VCaP (cell line): ENCODE measurements around the gene ATP1A2.
"Not testable (repeated sequence)": the region's sequence is repeated elsewhere in the genome, so short reads cannot be mapped to it uniquely, and the experiment has no call there.

ENCODE experiments used
- H3K27ac ChIP-seq: fragments of 450-650 bp; 2 replicates; pipeline ENCODE4 v1.5.1; 2017
- CTCF ChIP-seq: fragments of 450-650 bp; conservative IDR thresholded peaks from 2 replicates; pipeline ENCODE4 v1.5.1; 2017; ENCODE audit warnings: mild to moderate bottlenecking, moderate library complexity

Gene ATP1A2

DNA sequence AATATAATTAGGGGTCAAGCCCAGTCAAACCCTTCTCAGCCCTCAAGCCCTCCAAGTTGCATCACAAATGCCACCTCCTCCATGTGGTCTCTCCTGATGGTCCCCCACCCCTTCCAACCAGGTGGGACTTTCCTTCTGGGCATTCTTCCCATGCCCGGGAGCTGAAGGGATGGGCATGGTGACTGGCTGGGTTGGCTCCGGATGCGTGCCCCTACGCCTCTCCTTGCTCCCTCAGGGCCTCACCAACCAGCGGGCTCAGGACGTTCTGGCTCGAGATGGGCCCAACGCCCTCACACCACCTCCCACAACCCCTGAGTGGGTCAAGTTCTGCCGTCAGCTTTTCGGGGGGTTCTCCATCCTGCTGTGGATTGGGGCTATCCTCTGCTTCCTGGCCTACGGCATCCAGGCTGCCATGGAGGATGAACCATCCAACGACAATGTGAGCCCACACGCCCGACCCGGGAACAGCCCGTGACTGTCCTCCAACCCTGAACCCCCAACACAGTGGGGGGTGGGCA is 7.5 kb downstream of the ATP1A2 start:
- H3K27ac ChIP-seq = no peak overlapping the region
- TF ChIP-seq CTCF = no peak

DNA sequence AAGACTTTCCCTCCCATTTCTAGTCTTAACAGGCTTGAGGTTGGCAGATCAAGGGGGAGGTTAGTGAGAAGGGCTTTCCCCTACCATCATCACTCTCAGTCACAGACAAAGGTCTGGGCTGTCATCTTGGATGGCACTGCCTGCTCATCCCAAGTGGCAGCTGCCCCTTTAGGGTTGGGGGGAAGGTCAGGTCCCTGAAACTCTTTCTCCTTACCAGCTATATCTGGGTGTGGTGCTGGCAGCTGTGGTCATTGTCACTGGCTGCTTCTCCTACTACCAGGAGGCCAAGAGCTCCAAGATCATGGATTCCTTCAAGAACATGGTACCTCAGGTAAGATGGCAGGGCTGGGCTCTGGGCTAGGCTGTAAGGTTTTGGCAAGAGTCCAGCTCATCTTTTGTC is 8.2 kb downstream of the ATP1A2 start:
- no peak overlapping the region for H3K27ac ChIP-seq
- TF ChIP-seq CTCF = no peak

DNA sequence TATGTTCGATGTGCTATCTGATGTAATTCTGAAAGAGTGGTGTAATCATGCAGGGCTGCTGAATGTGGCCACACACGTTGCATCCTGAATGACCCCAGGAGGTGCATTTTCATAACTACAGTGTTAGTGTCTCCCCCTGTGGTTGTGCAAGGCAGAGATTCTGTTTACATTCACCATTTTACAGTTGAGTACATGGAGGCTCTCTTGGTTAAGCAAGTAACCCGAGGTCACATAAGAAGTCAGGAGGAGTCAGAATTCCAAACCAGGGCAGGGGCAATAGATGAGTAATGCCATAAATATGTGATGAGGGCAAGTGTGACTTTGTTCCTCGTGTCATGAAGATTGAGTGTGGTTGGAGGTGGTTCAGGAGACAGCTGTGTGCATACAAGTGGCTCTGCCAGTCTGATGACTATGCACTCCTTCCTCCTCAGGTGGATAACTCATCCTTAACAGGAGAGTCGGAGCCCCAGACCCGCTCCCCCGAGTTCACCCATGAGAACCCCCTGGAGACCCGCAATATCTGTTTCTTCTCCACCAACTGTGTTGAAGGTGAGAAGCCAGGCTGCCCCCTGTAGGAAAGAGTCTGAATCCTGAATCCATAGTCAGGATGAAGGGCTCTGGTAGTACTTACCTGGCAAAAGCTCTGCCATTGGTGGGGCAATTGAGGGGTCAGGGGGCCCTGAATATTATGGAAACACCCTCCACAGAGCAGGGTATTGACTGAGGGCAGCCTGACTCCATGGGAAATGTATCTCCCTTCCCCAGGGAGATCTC is 9.3 kb downstream of the ATP1A2 start:
- H3K27ac ChIP-seq = no peak overlapping the region
- no peak for TF ChIP-seq CTCF

DNA sequence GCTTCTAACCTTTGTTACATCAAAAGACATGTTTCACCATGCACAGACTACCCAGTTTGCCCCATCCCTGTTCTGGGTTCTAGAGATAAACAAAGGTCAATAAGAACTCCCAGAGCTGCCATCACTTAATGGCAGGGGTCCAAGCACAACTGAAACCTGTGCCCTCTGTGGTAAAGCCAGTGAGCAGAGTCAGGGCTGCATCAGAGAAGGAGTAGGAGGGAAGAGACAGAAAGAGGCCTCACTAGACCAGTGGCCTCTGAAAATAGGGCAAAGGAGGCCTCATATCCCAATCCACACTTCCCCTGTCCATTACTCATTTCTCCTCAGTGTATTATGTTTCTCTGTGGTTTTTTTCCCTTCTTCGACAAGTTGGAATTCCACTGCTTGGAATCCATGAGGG is 10.2 kb downstream of the ATP1A2 start:
- no peak for TF ChIP-seq CTCF
- H3K27ac ChIP-seq = no peak overlapping the region

DNA sequence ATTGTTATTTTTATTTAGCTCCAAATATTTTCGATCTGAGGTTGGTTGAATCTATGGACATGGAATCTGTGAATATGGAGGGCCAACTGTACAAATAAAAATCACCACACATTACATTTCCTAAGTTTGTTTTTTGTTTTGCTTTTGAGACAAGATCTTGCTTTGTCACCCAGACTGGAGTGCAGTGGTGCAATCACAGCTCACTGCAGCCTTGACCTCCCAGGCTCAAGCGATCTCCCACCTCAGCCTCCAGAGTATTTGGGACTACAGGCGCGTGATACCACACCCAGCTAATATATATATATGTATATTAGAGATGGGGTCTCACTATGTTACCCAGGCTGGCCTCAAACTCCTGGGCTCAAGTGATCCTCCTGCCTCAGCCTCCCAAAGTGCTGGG is 10.8 kb downstream of the ATP1A2 start:
- not testable (repeated sequence) for H3K27ac ChIP-seq

DNA sequence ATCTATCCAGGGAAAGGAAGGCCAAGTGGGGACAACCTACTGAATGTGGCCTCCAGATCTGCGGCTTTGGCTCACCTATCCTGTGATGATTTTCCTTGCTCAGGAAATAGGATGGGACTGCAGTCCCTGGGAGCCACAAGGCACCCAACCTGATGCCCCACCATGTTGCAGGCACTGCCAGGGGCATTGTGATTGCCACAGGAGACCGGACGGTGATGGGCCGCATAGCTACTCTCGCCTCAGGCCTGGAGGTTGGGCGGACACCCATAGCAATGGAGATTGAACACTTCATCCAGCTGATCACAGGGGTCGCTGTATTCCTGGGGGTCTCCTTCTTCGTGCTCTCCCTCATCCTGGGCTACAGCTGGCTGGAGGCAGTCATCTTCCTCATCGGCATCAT is 11.8 kb downstream of the ATP1A2 start:
- no peak for TF ChIP-seq CTCF
- no peak overlapping the region for H3K27ac ChIP-seq

DNA sequence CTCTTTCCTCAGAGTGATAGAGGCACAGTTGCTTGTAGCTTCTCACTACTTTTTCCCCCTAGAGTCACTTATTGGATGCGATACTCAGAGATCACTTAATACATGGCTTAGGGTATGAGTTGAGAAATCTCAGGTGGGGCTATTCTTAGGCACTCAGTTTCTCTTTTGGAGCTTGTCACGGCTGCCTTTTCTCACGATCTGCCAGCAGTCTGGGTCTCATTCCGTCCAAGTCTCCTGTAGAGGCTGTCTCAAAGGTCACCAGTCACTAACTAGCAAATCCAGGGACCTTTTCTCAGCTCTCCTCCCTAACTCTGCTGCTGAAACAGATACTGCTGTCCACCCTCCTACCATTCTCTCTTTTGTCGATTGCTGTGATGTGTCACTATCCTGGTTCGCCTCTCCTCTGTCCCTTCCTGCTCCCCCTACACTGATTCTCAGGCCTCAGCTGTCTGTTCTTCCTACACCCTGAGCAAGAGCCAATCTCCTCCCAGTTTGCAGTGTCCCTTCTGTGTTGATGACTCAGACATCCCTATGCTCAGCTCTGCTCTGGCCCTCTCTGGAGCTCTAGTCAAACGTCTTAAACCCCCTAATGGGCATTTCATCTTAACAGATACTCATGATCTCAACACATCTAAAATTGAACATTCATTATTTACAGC is 12.4 kb downstream of the ATP1A2 start:
- no peak overlapping the region for H3K27ac ChIP-seq
- no peak for TF ChIP-seq CTCF

DNA sequence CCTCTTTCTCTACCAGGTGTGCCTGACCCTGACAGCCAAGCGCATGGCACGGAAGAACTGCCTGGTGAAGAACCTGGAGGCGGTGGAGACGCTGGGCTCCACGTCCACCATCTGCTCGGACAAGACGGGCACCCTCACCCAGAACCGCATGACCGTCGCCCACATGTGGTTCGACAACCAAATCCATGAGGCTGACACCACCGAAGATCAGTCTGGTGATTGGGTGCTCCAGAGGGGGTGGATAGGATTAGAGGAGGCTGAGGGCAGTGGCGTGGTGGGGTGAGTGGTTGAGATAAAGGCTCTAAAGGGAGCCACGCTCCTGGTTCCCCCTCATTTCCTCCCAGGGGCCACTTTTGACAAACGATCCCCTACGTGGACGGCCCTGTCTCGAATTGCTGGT is 13.1 kb downstream of the ATP1A2 start:
- TF ChIP-seq CTCF = no peak

More for the DNA sequence above, 13.1 kb downstream of the ATP1A2 start:
- H3K27ac ChIP-seq = no peak overlapping the region
